Heart left ventricle (tissue), 16 donors: ENCODE results near the gene KRTAP5-3. TPM values are rescaled to one million over a fixed set of nuclear protein-coding genes. Genes with fewer than 3 reads are reported as not detected.

Experiments
- ATAC-seq, 4 donors: fragments of 200-7000 bp; cut with Tn5 transposase; one replicate each; pipeline ENCODE4 v1.9.1; 2020 to 2022; ENCODE audit warnings: moderate library complexity in 4 of 4, mild to moderate bottlenecking in 3 of 4, moderate number of reproducible peaks in 1 of 4
- DNase-seq, 5 donors: peaks; one replicate each; pipeline ENCODE4 v3.0.0-alpha.2; 2020
- H3K27ac ChIP-seq, 12 donors: fragments of 200-600 bp; sonication (generic) in 4 of 12; one replicate each; pipeline versions ENCODE4 v1.5.0 to v1.8.0; 2016 to 2022; ENCODE audit warnings: mild to moderate bottlenecking in 2 of 12
- H3K27me3 ChIP-seq, 9 donors: fragments of 200-600 bp; sonication (generic) in 2 of 9; one replicate each; pipeline versions ENCODE4 v1.5.1 to v1.8.0; 2016 to 2022; ENCODE audit warnings: mild to moderate bottlenecking in 3 of 9
- H3K36me3 ChIP-seq, 9 donors: fragments of 200-600 bp; sonication (generic) in 2 of 9; one replicate each; pipeline versions ENCODE4 v1.5.0 to v1.8.0; 2018 to 2022; ENCODE audit warnings: mild to moderate bottlenecking in 2 of 9
- H3K4me1 ChIP-seq, 12 donors: fragments of 200-600 bp; sonication (generic) in 4 of 12; one replicate each; pipeline versions ENCODE4 v1.5.0 to v1.8.0; 2016 to 2022; ENCODE audit warnings: mild to moderate bottlenecking in 3 of 12
- H3K4me3 ChIP-seq, 12 donors: fragments of 200-600 bp; sonication (generic) in 4 of 12; one replicate each; pipeline versions ENCODE4 v1.5.0 to v1.8.0; 2017 to 2022; ENCODE audit warnings: mild to moderate bottlenecking in 9 of 12, moderate library complexity in 4 of 12
- H3K9me3 ChIP-seq, 12 donors: fragments of 200-600 bp; sonication (generic) in 4 of 12; one replicate each; pipeline versions ENCODE4 v1.5.0 to v1.8.0; 2016 to 2022; ENCODE audit warnings: mild to moderate bottlenecking in 1 of 12
- CTCF ChIP-seq, 12 donors: fragments of 200-600 bp; sonication (generic) in 4 of 12; IDR thresholded peaks; one replicate each; pipeline versions ENCODE4 v1.5.0 to v1.8.0; 2018 to 2022; ENCODE audit warnings: antibody characterized with exemption in 12 of 12, mild to moderate bottlenecking in 5 of 12
- POLR2A ChIP-seq, 2 donors: fragments of 450-650 bp; IDR thresholded peaks; one replicate each; pipeline ENCODE4 v1.6.1; 2017; ENCODE audit warnings: antibody characterized with exemption in 2 of 2, mild to moderate bottlenecking in 2 of 2, moderate library complexity in 2 of 2
- WGBS, 4 donors: extraction: QIAGEN DNeasy Blood & Tissue Kit in 2 of 4; methylation state at CpG; one replicate each; pipeline versions ENCODE4 v1.1.5 to v1.1.7; 2013 to 2018; 5-methylcytosine and 5-hydroxymethylcytosine counted together
- intact Hi-C, 10 donors: fragments of 100-400 bp; cut with DNase I; formaldehyde crosslinking; loops; one replicate each; pipeline versions ENCODE4 v1.11.1 to v1.14.2; 2022
- polyA plus RNA-seq, 2 donors: library from polyadenylated mRNA; stranded (reverse); fragments of 200-250 nt; gene quantifications; one replicate each; pipeline ENCODE4 v1.2.3, GENCODE V29; 2013
- total RNA-seq, 9 donors: library from RNA; depleted of rRNA in 2 of 9; stranded (reverse); fragments of >200 nt in 2 of 9; fragmentation: NEBNext Ultra II Directional in 3 of 9; extraction: Animal tissue kit (Norgen Biotek cat#: 25700) in 3 of 9; gene quantifications; one replicate each; pipeline versions ENCODE4 v1.1.0 to v1.2.4, GENCODE V29; 2016 to 2023
- donor health status: ischemic (EF 13 %, LVEDD 7.1; RV severe dilation, severe dysfunction).
- donor health status: healthy with polysubstance abuse.
- donor health status: DM: no; HTN: yes; CAD: no.
- donor health status: DM: no; HTN: no; CAD: no.
- donor health status: ischemic (EF 25% LVEDD 6.9; RV normal size, moderate dysfunction).
- donor health status: ischemic (EF 25% LVEDD 5.7; RV mildly dilated, moderate dysfunction).
- donor health status: healthy.
- donor health status: DM: yes; HTN: yes; CAD: no.
- donor health status: ischemic (EF 35%, LVEDD 5.7; RV mildly dilated, moderate dysfunction).
- donor health status: nonischemic (EF 11% LVEDD 7.7; RV severe dilation, severe dysfunction).
- donor health status: DM: yes; HTN: yes; CAD: no.
- donor health status: PGD.
- donor health status: ischemic (EF 29% LVEDD 5.4; RV normal size, mild dysfunction).
- donor health status: nonischemic (EF 23%, LVEDD 6.1; RV moderate dilation, normal function).

KRTAP5-3 gene
- total and polyA plus RNA-seq, 11 donors = not detected

GRCh38 chr11:1560649-1561251 lies 47.5 kb downstream of the KRTAP5-3 start:
- WGBS, 4 donors = 65 to 88% (median 78%) methylated on average over 6 to 8 of the region's 8 CpGs
- TF ChIP-seq POLR2A (IDR thresholded peaks at IDR 0.05) (no peak), CTCF (IDR thresholded peaks at IDR 0.05) (peak in 1 of 12 donors; percentile 7)
- peaks cover 4 to 60% (median 41%) of the 10 kb centered on the region in 12 donors for H3K4me1 ChIP-seq
- peak overlapping the region in 9 of 12 donors; percentile 85 to 99 (median 91) for H3K27ac ChIP-seq
- no peak overlapping the region for H3K4me3 ChIP-seq
- intact Hi-C loops = no loop called here
- H3K9me3 ChIP-seq = no peaks in the 10 kb centered on the region
- H3K36me3 ChIP-seq = peaks cover 0 to 65% (median 37%) of the 10 kb centered on the region in 9 donors
- no peak for ATAC-seq
- H3K27me3 ChIP-seq = no peaks in the 10 kb centered on the region
- no peak for DNase-seq

- peak overlapping the region; percentile 4 to 99 (median 88) for H3K27ac ChIP-seq
- no peak for ATAC-seq
- H3K4me3 ChIP-seq = no peak overlapping the region
- H3K27me3 ChIP-seq = no peaks in the 10 kb centered on the region
- peaks cover 0 to 59% (median 37%) of the 10 kb centered on the region in 9 donors for H3K36me3 ChIP-seq
- H3K4me1 ChIP-seq = peaks cover 4 to 60% (median 39%) of the 10 kb centered on the region in 12 donors
- intact Hi-C loops = no loop called here
- DNase-seq = peak in 2 of 5 donors; percentile 15 to 61
- no peaks in the 10 kb centered on the region for H3K9me3 ChIP-seq
- 76 to 86% (median 78%) methylated on average over 9 to 15 of the region's 15 CpGs for WGBS, 4 donors
- no peak for TF ChIP-seq CTCF (IDR thresholded peaks at IDR 0.05)
- no peak for TF ChIP-seq POLR2A (IDR thresholded peaks at IDR 0.05)
Measured at GRCh38 chr11:1560002-1560648, 48.1 kb downstream of the KRTAP5-3 start.

GRCh38 chr11:1559111-1559951 lies 48.9 kb downstream of the KRTAP5-3 start:
- H3K27ac ChIP-seq = peak overlapping the region; percentile 78 to 99 (median 88)
- no peaks in the 10 kb centered on the region for H3K9me3 ChIP-seq
- peaks cover 0 to 57% (median 37%) of the 10 kb centered on the region in 9 donors for H3K36me3 ChIP-seq
- DNase-seq (peak; percentile 90 to 96 (median 91)), ATAC-seq (peak; percentile 83 to 90 (median 86))
- no peak for TF ChIP-seq POLR2A (IDR thresholded peaks at IDR 0.05)
- TF ChIP-seq CTCF (IDR thresholded peaks at IDR 0.05) = no peak
- peaks cover 4 to 57% (median 32%) of the 10 kb centered on the region in 12 donors for H3K4me1 ChIP-seq
- H3K27me3 ChIP-seq = no peaks in the 10 kb centered on the region
- no peak overlapping the region for H3K4me3 ChIP-seq
- intact Hi-C loops = loop anchor here in 1 of 10 donors (2.0 kb wide), 1 partner anchor 13 kb away; the partner anchor contains the start of gene DUSP8
- WGBS, 4 donors = 39 to 56% (median 46%) methylated on average over 10 to 29 of the region's 29 CpGs
